Parathyroid adenoma (tissue), 2 donors: Measurements from ENCODE around the gene HCAR3.
A peak's percentile ranks its signal among the peaks of the same experiment; 100 is the strongest.

Experiments
- H2AFZ ChIP-seq: fragments of 300-600 bp; sonication (generic); one replicate; pipeline ENCODE4 v1.7.0; 2017; ENCODE audit warnings: antibody characterized with exemption, mild to moderate bottlenecking
- H3K27ac ChIP-seq: fragments of 300-600 bp; sonication (generic); one replicate; pipeline ENCODE4 v1.7.0; 2017
- H3K27me3 ChIP-seq: fragments of 300-600 bp; sonication (generic); one replicate; pipeline ENCODE4 v1.7.0; 2017; ENCODE audit warnings: low read length; ENCODE audit not compliant: control insufficient read depth, insufficient read depth
- H3K36me3 ChIP-seq: fragments of 300-600 bp; sonication (generic); one replicate; pipeline ENCODE4 v1.7.0; 2017; ENCODE audit warnings: low read length; ENCODE audit not compliant: control insufficient read depth, insufficient read depth
- H3K4me1 ChIP-seq: fragments of 300-600 bp; sonication (generic); one replicate; pipeline ENCODE4 v1.7.0; 2017; ENCODE audit warnings: control low read depth
- H3K4me2 ChIP-seq: fragments of 300-600 bp; sonication (generic); one replicate; pipeline ENCODE4 v1.7.0; 2017; ENCODE audit warnings: low read length
- H3K4me3 ChIP-seq: fragments of 300-600 bp; sonication (generic); one replicate; pipeline ENCODE4 v1.7.0; 2017; ENCODE audit warnings: low read depth, low read length
- H3K79me2 ChIP-seq: fragments of 300-600 bp; sonication (generic); one replicate; pipeline ENCODE4 v1.7.0; 2017; ENCODE audit warnings: control low read depth
- H3K9ac ChIP-seq: fragments of 300-600 bp; sonication (generic); one replicate; pipeline ENCODE4 v1.7.0; 2017; ENCODE audit warnings: mild to moderate bottlenecking
- H3K9me3 ChIP-seq: fragments of 300-600 bp; sonication (generic); one replicate; pipeline ENCODE4 v1.7.0; 2017; ENCODE audit warnings: low read length; ENCODE audit not compliant: control insufficient read depth
- CTCF ChIP-seq: fragments of 300-600 bp; sonication (generic); IDR thresholded peaks from one replicate; pipeline ENCODE4 v1.7.0; 2017; ENCODE audit warnings: antibody characterized with exemption, mild to moderate bottlenecking
- donor health status: primary hyperparathyroidism.

The HCAR3 gene

GRCh38 chr12:122738571-122738970 is 22.0 kb upstream of the HCAR3 start:
- Histone ChIP-seq H2AFZ (no peak overlapping the region), H3K79me2 (no peaks in the 10 kb centered on the region), H3K9me3 (no peaks in the 10 kb centered on the region), H3K27ac (no peak overlapping the region), H3K4me3 (no peak overlapping the region), H3K36me3 (no peaks in the 10 kb centered on the region), H3K9ac (no peak overlapping the region), H3K4me1 (peaks cover 6% of the 10 kb centered on the region), H3K27me3 (no peaks in the 10 kb centered on the region), H3K4me2 (no peak overlapping the region)
- TF ChIP-seq CTCF = no peak

GRCh38 chr12:122732611-122733010 is 16.0 kb upstream of the HCAR3 start:
- Histone ChIP-seq H3K9me3 (no peaks in the 10 kb centered on the region), H3K27ac (peak overlapping the region; percentile 99), H3K27me3 (no peaks in the 10 kb centered on the region), H3K36me3 (no peaks in the 10 kb centered on the region), H3K4me3 (no peak overlapping the region), H3K4me1 (peaks cover 31% of the 10 kb centered on the region), H3K79me2 (peaks cover 14% of the 10 kb centered on the region), H3K4me2 (no peak overlapping the region), H3K9ac (no peak overlapping the region), H2AFZ (peak overlapping the region; percentile 25)
- no peak for TF ChIP-seq CTCF

- Histone ChIP-seq H3K79me2 (peaks cover 19% of the 10 kb centered on the region), H3K4me1 (peaks cover 33% of the 10 kb centered on the region), H3K4me3 (no peak overlapping the region), H3K9ac (no peak overlapping the region), H3K27me3 (no peaks in the 10 kb centered on the region), H2AFZ (no peak overlapping the region), H3K9me3 (no peaks in the 10 kb centered on the region), H3K27ac (peak overlapping the region; percentile 99), H3K36me3 (no peaks in the 10 kb centered on the region), H3K4me2 (no peak overlapping the region)
- no peak for TF ChIP-seq CTCF
Measured at GRCh38 chr12:122732170-122732569, 15.6 kb upstream of the HCAR3 start.

- Histone ChIP-seq H3K4me3 (peak within 1 kb of the TSS; percentile 98), H3K9ac (peak within 1 kb of the TSS; percentile 74)
- no peak for TF ChIP-seq CTCF
Measured at GRCh38 chr12:122730215-122731014, 13.8 kb upstream of the HCAR3 start, which contains the start of gene HCAR1. TSS of gene HCAR1 (minus strand) at chr12:122730844. CDS start at chr12:122730339, 505 bp downstream.

More at GRCh38 chr12:122730215-122731014, 13.8 kb upstream of the HCAR3 start, which contains the start of gene HCAR1:
- Histone ChIP-seq H3K27me3 (no peaks in the 10 kb centered on the region), H3K36me3 (no peaks in the 10 kb centered on the region), H3K4me1 (peaks cover 42% of the 10 kb centered on the region), H3K79me2 (peaks cover 21% of the 10 kb centered on the region), H3K27ac (peak within 1 kb of the TSS; percentile 99), H3K9me3 (no peaks in the 10 kb centered on the region), H2AFZ (peak within 1 kb of the TSS; percentile 90), H3K4me2 (peak within 1 kb of the TSS; percentile 80)
